ENCODE results near the gene MAP3K21.

The MAP3K21 gene

GRCh38 chr1:233389893-233390292 lies 62.4 kb downstream of the MAP3K21 start:
- H3K27me3 ChIP-seq (replicated peaks; ENCODE audit: insufficient read depth, low read length), result no peaks in the 10 kb centered on the region
- 0 out of 2 replicates have a peak, but pooled peaks cover 6% of the 10 kb centered on the region for H3K4me1 ChIP-seq (ENCODE audit: low read length)
- H3K9me3 ChIP-seq (replicated peaks; ENCODE audit: insufficient read depth, low read length), result no peaks in the 10 kb centered on the region
- no peak overlapping the region for H3K4me3 ChIP-seq (ENCODE audit: low read length)
- H3K4me2 ChIP-seq (ENCODE audit: low read depth, low read length), result no peak overlapping the region
- no peaks in the 10 kb centered on the region for H3K79me2 ChIP-seq (ENCODE audit: low read length)
- H3K9me2 ChIP-seq (replicated peaks; ENCODE audit: insufficient read depth, low read length), result no peaks in the 10 kb centered on the region
- DNase-seq, result no peak
- H3K9ac ChIP-seq (ENCODE audit: low read length), result no peak overlapping the region
- H4K20me1 ChIP-seq (ENCODE audit: insufficient read depth, low read length), result no peaks in the 10 kb centered on the region
- no peak overlapping the region for H2AFZ ChIP-seq (ENCODE audit: low read length)
- H3F3A ChIP-seq (ENCODE audit: insufficient read depth, low read length), result no peaks in the 10 kb centered on the region
- H3K27ac ChIP-seq (ENCODE audit: low read length), result no peak overlapping the region
- H3K36me3 ChIP-seq (replicated peaks; ENCODE audit: insufficient read depth, low read length), result no peaks in the 10 kb centered on the region
- TF ChIP-seq CTCF (IDR thresholded peaks at IDR 0.05; ENCODE audit: low read length) (no peak), EZH2phosphoT487 (IDR thresholded peaks at IDR 0.05; ENCODE audit: low read length) (no peak), EZH2 (optimal IDR thresholded peaks at IDR 0.05; ENCODE audit: low read depth, low read length) (no peak)

GRCh38 chr1:233390842-233391737 lies 63.6 kb downstream of the MAP3K21 start:
- TF ChIP-seq EZH2 (optimal IDR thresholded peaks at IDR 0.05; ENCODE audit: low read depth, low read length), result no peak
- no peak for TF ChIP-seq EZH2phosphoT487 (IDR thresholded peaks at IDR 0.05; ENCODE audit: low read length)
- no peak for TF ChIP-seq CTCF (IDR thresholded peaks at IDR 0.05; ENCODE audit: low read length)
- Histone ChIP-seq H3F3A (ENCODE audit: insufficient read depth, low read length) (no peaks in the 10 kb centered on the region), H3K36me3 (replicated peaks; ENCODE audit: insufficient read depth, low read length) (no peaks in the 10 kb centered on the region), H3K4me3 (ENCODE audit: low read length) (no peak overlapping the region), H2AFZ (ENCODE audit: low read length) (no peak overlapping the region), H3K79me2 (ENCODE audit: low read length) (no peaks in the 10 kb centered on the region), H3K9ac (ENCODE audit: low read length) (no peak overlapping the region), H3K4me2 (ENCODE audit: low read depth, low read length) (no peak overlapping the region), H3K9me2 (replicated peaks; ENCODE audit: insufficient read depth, low read length) (no peaks in the 10 kb centered on the region), H3K4me1 (ENCODE audit: low read length) (0 out of 2 replicates have a peak, but pooled peaks cover 6% of the 10 kb centered on the region), H3K9me3 (replicated peaks; ENCODE audit: insufficient read depth, low read length) (no peaks in the 10 kb centered on the region), H3K27me3 (replicated peaks; ENCODE audit: insufficient read depth, low read length) (no peaks in the 10 kb centered on the region), H3K27ac (ENCODE audit: low read length) (no peak overlapping the region), H4K20me1 (ENCODE audit: insufficient read depth, low read length) (no peaks in the 10 kb centered on the region)
- DNase-seq, result no peak

GRCh38 chr1:233393084-233393840 lies 65.7 kb downstream of the MAP3K21 start:
- Histone ChIP-seq H3K9ac (ENCODE audit: low read length) (no peak overlapping the region), H3K27ac (ENCODE audit: low read length) (no peak overlapping the region), H3K79me2 (ENCODE audit: low read length) (no peaks in the 10 kb centered on the region), H2AFZ (ENCODE audit: low read length) (no peak overlapping the region), H3K9me2 (replicated peaks; ENCODE audit: insufficient read depth, low read length) (no peaks in the 10 kb centered on the region), H3K36me3 (replicated peaks; ENCODE audit: insufficient read depth, low read length) (no peaks in the 10 kb centered on the region), H3K9me3 (replicated peaks; ENCODE audit: insufficient read depth, low read length) (no peaks in the 10 kb centered on the region), H3K4me1 (ENCODE audit: low read length) (0 out of 2 replicates have a peak, but pooled peaks cover 6% of the 10 kb centered on the region), H3K4me3 (ENCODE audit: low read length) (no peak overlapping the region), H3K27me3 (replicated peaks; ENCODE audit: insufficient read depth, low read length) (no peaks in the 10 kb centered on the region), H3K4me2 (ENCODE audit: low read depth, low read length) (no peak overlapping the region), H4K20me1 (ENCODE audit: insufficient read depth, low read length) (no peaks in the 10 kb centered on the region), H3F3A (ENCODE audit: insufficient read depth, low read length) (no peaks in the 10 kb centered on the region)
- DNase-seq, result peak; percentile 28
- no peak for TF ChIP-seq CTCF (IDR thresholded peaks at IDR 0.05; ENCODE audit: low read length)
- no peak for TF ChIP-seq EZH2phosphoT487 (IDR thresholded peaks at IDR 0.05; ENCODE audit: low read length)
- no peak for TF ChIP-seq EZH2 (optimal IDR thresholded peaks at IDR 0.05; ENCODE audit: low read depth, low read length)
